HG03066 (cell line): ENCODE results near the gene GNPTG.

Experiments
- ATAC-seq: cut with Tn5 transposase; IDR thresholded peaks from one replicate; pipeline ENCODE4 v1.9.1; 2021; ENCODE audit warnings: low read depth; ENCODE audit not compliant: unreplicated experiment

Gene GNPTG

GRCh38 chr16:1332618-1333148, 19.0 kb upstream of the GNPTG start:
- no peak for ATAC-seq

- ATAC-seq = no peak
These were observed 18.4 kb upstream of the GNPTG start, which contains the start of gene BAIAP3 for GRCh38 chr16:1333149-1333812. Gene BAIAP3, plus strand, starts transcription at chr16:1333645. Its CDS starts 4,905 bp downstream, at chr16:1338550.

- no peak for ATAC-seq
These were observed 17.7 kb upstream of the GNPTG start for GRCh38 chr16:1333854-1334700.

- no peak for ATAC-seq
These were observed 17.0 kb upstream of the GNPTG start for GRCh38 chr16:1334739-1335138.

GRCh38 chr16:1335211-1335971, 16.3 kb upstream of the GNPTG start:
- no peak for ATAC-seq

- ATAC-seq = no peak
These were observed 15.7 kb upstream of the GNPTG start for GRCh38 chr16:1335996-1336395.

- no peak for ATAC-seq
These were observed 15.1 kb upstream of the GNPTG start for GRCh38 chr16:1336619-1337018.

GRCh38 chr16:1337486-1337885, 14.2 kb upstream of the GNPTG start:
- ATAC-seq = no peak

- ATAC-seq = no peak
These were observed 13.5 kb upstream of the GNPTG start for GRCh38 chr16:1338119-1338730.

- no peak for ATAC-seq
These were observed 12.7 kb upstream of the GNPTG start for GRCh38 chr16:1338855-1339675.

GRCh38 chr16:1340730-1341494, 10.8 kb upstream of the GNPTG start:
- ATAC-seq = no peak

GRCh38 chr16:1341495-1342420, 10.0 kb upstream of the GNPTG start:
- ATAC-seq = no peak

GRCh38 chr16:1342526-1343427, 9.0 kb upstream of the GNPTG start:
- ATAC-seq = peak; percentile 83

GRCh38 chr16:1343428-1344242, 8.1 kb upstream of the GNPTG start:
- no peak for ATAC-seq

GRCh38 chr16:1344499-1344898, 7.2 kb upstream of the GNPTG start:
- ATAC-seq = no peak

GRCh38 chr16:1345087-1345486, 6.6 kb upstream of the GNPTG start:
- ATAC-seq = no peak
